Bronchial epithelial cell (primary cell): Measurements from ENCODE around the gene ADARB2. TPM values are rescaled to one million over a fixed set of nuclear protein-coding genes. Genes with fewer than 3 reads are reported as not detected.

Source experiments
- DNase-seq: peaks from one replicate; pipeline ENCODE4 v3.0.0-alpha.2; 2010; ENCODE audit warnings: low read depth
- FAIRE-seq: peaks from 2 replicates; lab custom pipeline; 2011; peaks lifted over from hg19 to GRCh38; lab: Jason Lieb, UNC
- H3K27me3 ChIP-seq: 2 replicates; pipeline ENCODE4 v1.5.1; 2011; ENCODE audit warnings: low read length; ENCODE audit not compliant: control insufficient read depth, insufficient read depth
- H3K36me3 ChIP-seq: 2 replicates; pipeline ENCODE4 v1.5.1; 2011; ENCODE audit warnings: low read length; ENCODE audit not compliant: control insufficient read depth, insufficient read depth
- H3K4me3 ChIP-seq: 2 replicates; pipeline ENCODE4 v1.5.1; 2011; ENCODE audit warnings: mild to moderate bottlenecking, low read depth, low read length, control low read depth
- total RNA-seq: library from RNA; depleted of rRNA; stranded (reverse); fragments of >200 nt; gene quantifications from 2 replicates; pipeline ENCODE4 v1.2.1, GENCODE V29; 2014
- TF ChIP-seq, protein P1 (sequence below): IDR thresholded peaks from 2 replicates; pipeline ENCODE4 v1.5.1; 2011; ENCODE audit warnings: mild to moderate bottlenecking, moderate library complexity, low read length, control low read depth, inconsistent platforms; ENCODE audit not compliant: insufficient read depth, severe bottlenecking

Gene ADARB2
- total RNA-seq, 1 donor from 2014 or later: not detected

DNA sequence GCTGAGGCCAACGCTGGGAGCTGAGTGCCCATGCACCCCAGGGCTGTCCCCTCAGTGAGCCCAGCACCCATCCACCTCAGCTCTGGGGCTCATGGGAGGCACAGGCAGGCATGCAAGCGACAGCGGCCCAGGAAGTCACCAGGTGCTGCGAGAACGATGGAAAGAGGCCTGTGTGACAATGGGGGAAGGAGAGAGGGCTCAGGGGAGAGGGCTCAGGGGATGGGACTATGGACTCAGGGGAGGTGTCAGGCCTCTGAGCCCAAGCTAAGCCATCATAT is 388.6 kb downstream of the ADARB2 start:
- TF ChIP-seq, protein P1, sequence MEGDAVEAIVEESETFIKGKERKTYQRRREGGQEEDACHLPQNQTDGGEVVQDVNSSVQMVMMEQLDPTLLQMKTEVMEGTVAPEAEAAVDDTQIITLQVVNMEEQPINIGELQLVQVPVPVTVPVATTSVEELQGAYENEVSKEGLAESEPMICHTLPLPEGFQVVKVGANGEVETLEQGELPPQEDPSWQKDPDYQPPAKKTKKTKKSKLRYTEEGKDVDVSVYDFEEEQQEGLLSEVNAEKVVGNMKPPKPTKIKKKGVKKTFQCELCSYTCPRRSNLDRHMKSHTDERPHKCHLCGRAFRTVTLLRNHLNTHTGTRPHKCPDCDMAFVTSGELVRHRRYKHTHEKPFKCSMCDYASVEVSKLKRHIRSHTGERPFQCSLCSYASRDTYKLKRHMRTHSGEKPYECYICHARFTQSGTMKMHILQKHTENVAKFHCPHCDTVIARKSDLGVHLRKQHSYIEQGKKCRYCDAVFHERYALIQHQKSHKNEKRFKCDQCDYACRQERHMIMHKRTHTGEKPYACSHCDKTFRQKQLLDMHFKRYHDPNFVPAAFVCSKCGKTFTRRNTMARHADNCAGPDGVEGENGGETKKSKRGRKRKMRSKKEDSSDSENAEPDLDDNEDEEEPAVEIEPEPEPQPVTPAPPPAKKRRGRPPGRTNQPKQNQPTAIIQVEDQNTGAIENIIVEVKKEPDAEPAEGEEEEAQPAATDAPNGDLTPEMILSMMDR: no peak
- no peak overlapping the region for H3K4me3 ChIP-seq
- H3K36me3 ChIP-seq: no peaks in the 10 kb centered on the region
- DNase-seq: no peak
- H3K27me3 ChIP-seq: no peaks in the 10 kb centered on the region
- no peak for FAIRE-seq

DNA sequence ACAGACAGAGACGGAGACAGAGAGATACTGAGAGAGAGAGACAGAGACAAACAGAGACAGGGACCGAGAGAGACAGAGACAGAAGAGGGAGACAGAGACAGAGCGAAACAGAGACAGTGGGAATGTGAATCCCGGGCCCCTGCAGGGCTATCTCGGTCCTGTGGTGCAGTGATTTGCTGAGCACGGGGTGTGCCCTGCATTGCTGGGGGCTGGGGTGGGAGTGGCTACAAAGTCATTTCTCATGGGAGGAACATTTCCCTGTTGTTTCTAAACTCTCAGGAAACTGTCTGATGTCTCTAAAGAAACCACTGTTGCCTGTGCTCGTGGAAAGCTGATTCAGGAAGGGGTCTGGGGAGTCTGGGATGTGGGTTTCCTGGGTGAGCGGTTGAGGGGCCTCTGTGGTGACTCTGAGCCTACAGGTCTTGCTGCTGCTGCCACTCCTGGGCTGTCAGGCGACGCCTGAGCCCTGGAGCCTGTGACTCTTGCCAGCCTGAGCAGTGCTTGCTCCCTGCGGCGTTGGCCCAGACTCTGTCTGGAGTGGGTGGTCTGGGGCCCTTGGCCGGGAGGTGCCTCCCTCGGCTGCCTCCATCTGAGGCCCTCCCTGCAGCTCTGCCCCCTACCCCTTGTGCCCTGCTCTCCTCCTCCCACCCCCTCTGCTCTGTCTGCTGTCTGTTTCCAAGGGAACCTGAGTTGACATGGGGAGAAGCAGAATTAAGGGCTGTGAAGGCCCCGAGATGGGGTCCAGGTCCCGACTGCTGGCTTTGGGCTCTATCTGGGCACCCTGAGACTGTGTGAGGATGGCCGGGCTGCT is 389.2 kb downstream of the ADARB2 start:
- no peaks in the 10 kb centered on the region for H3K36me3 ChIP-seq
- no peaks in the 10 kb centered on the region for H3K27me3 ChIP-seq
- TF ChIP-seq, protein P1: no peak
- DNase-seq (no peak), FAIRE-seq (no peak)
- H3K4me3 ChIP-seq: no peak overlapping the region

DNA sequence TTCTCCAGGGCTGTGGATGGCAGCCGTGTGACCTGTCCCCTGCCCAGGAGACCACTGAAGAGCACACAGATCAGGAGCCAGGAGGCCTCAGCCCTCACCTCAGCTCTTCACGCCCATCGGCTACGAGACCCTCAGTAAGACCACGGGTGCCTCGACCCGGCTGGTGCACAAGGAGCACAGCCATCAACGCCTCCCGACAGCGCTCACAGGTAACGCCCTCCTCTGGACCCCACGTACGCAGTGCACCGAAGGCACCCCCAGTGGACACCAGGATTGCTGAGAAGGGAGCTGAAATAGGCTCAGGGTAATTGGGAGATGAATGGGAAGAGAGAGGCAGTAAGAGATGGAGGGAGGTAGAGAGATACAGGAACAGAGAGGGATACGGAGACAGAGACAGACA is 389.8 kb downstream of the ADARB2 start:
- DNase-seq (no peak), FAIRE-seq (no peak)
- H3K36me3 ChIP-seq: no peaks in the 10 kb centered on the region
- TF ChIP-seq, protein P1: no peak
- H3K4me3 ChIP-seq: no peak overlapping the region
- H3K27me3 ChIP-seq: no peaks in the 10 kb centered on the region

DNA sequence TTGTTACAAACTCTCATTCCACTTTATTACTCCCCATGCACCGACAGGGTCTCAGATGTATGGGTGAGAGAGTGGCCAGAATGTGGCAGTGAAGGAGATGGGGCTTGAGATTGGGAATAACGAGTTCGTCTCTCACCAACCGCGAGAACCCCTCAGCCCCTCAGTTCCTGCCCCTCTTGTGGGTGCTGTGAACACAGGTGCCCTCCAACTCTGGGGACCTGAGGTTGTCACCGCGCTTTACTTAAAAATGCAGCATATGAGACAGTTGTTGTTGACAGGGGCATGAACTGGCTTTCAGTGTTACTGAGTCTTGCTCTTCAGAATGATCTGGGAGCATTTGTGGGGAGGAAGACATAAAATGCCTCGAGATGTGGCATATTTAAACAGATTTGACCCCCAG is 391.1 kb downstream of the ADARB2 start:
- TF ChIP-seq, protein P1: no peak
- Histone ChIP-seq H3K36me3 (no peaks in the 10 kb centered on the region), H3K27me3 (no peaks in the 10 kb centered on the region), H3K4me3 (no peak overlapping the region)
- DNase-seq: no peak
- no peak for FAIRE-seq

DNA sequence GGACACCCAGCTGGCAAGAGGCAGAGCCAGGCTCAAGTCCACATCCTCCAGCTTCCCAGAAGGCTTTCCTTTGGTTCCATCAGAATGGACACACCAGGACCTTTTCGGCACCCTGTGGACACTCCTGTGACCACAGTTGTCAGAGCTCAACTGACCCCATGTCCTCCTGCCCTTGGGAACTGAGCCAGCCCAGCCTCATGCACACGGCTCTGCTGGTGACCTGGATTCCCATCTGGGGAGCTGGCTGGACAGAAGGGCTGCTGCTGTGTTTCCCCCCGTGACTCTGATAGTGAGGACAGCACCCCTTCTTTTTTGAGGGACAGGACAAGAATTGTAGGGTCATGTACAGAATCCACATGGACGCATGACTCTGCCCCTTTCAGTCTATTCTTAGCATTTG is 392.0 kb downstream of the ADARB2 start:
- TF ChIP-seq, protein P1: no peak
- DNase-seq (no peak), FAIRE-seq (no peak)
- Histone ChIP-seq H3K4me3 (no peak overlapping the region), H3K27me3 (no peaks in the 10 kb centered on the region), H3K36me3 (no peaks in the 10 kb centered on the region)

DNA sequence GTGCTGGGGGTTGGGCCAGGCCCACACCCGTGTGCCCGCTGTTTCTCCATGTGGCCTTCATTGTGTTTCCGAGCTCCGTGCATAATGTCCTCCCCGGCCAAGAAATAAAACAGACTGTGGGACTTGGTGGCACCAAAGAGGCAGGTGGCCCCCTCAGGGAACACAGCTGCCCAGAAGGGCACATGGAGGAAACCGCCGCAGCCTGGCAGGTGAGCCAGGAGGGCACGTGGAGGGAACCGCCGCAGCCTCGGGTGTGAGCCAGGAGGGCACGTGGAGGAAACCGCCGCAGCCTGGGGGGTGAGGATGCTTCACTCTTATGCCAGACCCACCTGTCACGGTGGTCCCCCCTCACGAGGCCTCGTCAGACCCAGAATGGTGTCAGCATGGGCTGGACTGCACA is 392.5 kb downstream of the ADARB2 start:
- no peaks in the 10 kb centered on the region for H3K36me3 ChIP-seq
- H3K4me3 ChIP-seq: no peak overlapping the region
- FAIRE-seq (no peak), DNase-seq (no peak)
- no peaks in the 10 kb centered on the region for H3K27me3 ChIP-seq
- TF ChIP-seq, protein P1: no peak
